Measurements from ENCODE around the gene FTSJ1.

DNA sequence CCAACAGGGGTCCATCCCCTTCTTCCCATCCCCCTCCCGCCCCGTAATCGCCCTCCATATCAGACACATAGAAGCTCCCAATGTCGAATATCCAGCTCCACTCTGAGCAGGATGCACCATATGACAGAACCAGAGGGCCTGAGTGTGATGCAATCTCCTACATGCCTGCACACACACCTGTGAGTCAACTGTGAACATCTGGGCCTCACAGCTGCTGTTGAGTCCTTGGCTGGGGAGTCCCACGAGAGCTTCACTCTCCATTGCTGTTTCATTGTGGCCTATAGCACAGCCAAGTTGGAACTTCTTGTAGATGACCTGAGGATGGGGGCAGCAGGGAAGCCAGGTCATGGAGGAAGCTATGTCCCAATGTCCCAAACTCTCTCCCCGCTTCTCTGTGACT is 14.2 kb upstream of the FTSJ1 start:
- TF ChIP-seq, protein P1, sequence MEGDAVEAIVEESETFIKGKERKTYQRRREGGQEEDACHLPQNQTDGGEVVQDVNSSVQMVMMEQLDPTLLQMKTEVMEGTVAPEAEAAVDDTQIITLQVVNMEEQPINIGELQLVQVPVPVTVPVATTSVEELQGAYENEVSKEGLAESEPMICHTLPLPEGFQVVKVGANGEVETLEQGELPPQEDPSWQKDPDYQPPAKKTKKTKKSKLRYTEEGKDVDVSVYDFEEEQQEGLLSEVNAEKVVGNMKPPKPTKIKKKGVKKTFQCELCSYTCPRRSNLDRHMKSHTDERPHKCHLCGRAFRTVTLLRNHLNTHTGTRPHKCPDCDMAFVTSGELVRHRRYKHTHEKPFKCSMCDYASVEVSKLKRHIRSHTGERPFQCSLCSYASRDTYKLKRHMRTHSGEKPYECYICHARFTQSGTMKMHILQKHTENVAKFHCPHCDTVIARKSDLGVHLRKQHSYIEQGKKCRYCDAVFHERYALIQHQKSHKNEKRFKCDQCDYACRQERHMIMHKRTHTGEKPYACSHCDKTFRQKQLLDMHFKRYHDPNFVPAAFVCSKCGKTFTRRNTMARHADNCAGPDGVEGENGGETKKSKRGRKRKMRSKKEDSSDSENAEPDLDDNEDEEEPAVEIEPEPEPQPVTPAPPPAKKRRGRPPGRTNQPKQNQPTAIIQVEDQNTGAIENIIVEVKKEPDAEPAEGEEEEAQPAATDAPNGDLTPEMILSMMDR (IDR thresholded peaks at IDR 0.05): no peak
- no peak for TF ChIP-seq EZH2 (IDR thresholded peaks at IDR 0.05; ENCODE audit: borderline replicate concordance, insufficient read depth, low read depth, low read length, poor library complexity, severe bottlenecking)

Measured in B cell (primary cell).